OCI-LY7 (cell line): ENCODE data around the gene ERCC4. TPM values are rescaled to one million over a fixed set of nuclear protein-coding genes. Genes with fewer than 3 reads are reported as not detected.

Experiments
- BruUV-seq: library from RNA; stranded (reverse); fragments of 400-500 nt; replicated peaks from 2 replicates; lab custom pipeline; 2021; lab: Mats Ljungman, UMichigan
- CTCF ChIA-PET: fragments of 300-600 bp; sonication (Branson Sonifier 250); formaldehyde crosslinking; loops from one replicate; lab custom pipeline; 2022; ENCODE audit warnings: antibody characterized with exemption; ENCODE audit not compliant: unreplicated experiment; lab: Charles Lee
- POLR2A ChIA-PET: fragments of 300-600 bp; sonication (Branson Sonifier 250); formaldehyde crosslinking; loops from one replicate; lab custom pipeline; 2022; ENCODE audit warnings: antibody characterized with exemption; lab: Charles Lee
- DNase-seq: peaks from one replicate; pipeline ENCODE4 v3.0.0-alpha.2; 2015; ENCODE audit warnings: low spot score
- H2AFZ ChIP-seq: fragments of 200-600 bp; sonication (generic), shearing (Covaris generic); 2 replicates; pipeline ENCODE4 v1.6.1; 2014; ENCODE audit warnings: mild to moderate bottlenecking, antibody characterized with exemption, low read length, moderate library complexity
- H3K27ac ChIP-seq: fragments of 200-600 bp; sonication (generic); 2 replicates; pipeline ENCODE4 v1.5.1; 2014; ENCODE audit warnings: mixed run types, low read depth, mild to moderate bottlenecking, moderate library complexity, low read length, inconsistent platforms; ENCODE audit not compliant: poor library complexity, severe bottlenecking
- H3K36me3 ChIP-seq: fragments of 200-600 bp; sonication (generic); 2 replicates; pipeline ENCODE4 v1.6.1; 2014; ENCODE audit warnings: mild to moderate bottlenecking, antibody characterized with exemption, low read length, moderate library complexity, mixed read lengths; ENCODE audit not compliant: insufficient read depth
- H3K4me1 ChIP-seq: fragments of 200-600 bp; sonication (generic); 2 replicates; pipeline ENCODE4 v1.5.1; 2014; ENCODE audit warnings: mild to moderate bottlenecking, low read length; ENCODE audit not compliant: insufficient read depth, poor library complexity, severe bottlenecking
- H3K4me2 ChIP-seq: fragments of 200-600 bp; sonication (generic); 2 replicates; pipeline ENCODE4 v1.6.1; 2014; ENCODE audit warnings: mild to moderate bottlenecking, low read length
- H3K4me3 ChIP-seq: fragments of 200-600 bp; sonication (generic); 2 replicates; pipeline ENCODE4 v1.5.1; 2014; ENCODE audit warnings: mild to moderate bottlenecking, low read depth, low read length; ENCODE audit not compliant: poor library complexity, severe bottlenecking
- H3K79me2 ChIP-seq: fragments of 200-600 bp; sonication (generic); 2 replicates; pipeline ENCODE4 v1.6.1; 2016; ENCODE audit warnings: low read depth, mild to moderate bottlenecking, low read length, moderate library complexity, mixed read lengths; ENCODE audit not compliant: insufficient read depth
- H3K9me2 ChIP-seq: fragments of 200-600 bp; sonication (generic); 2 replicates; pipeline ENCODE4 v1.6.1; 2016; ENCODE audit warnings: mild to moderate bottlenecking, low read length, mixed read lengths; ENCODE audit not compliant: insufficient read depth
- H3K9me3 ChIP-seq: fragments of 200-600 bp; sonication (generic); 2 replicates; pipeline ENCODE4 v1.6.1; 2014; ENCODE audit warnings: mild to moderate bottlenecking, mixed run types, low read length, mixed read lengths
- H4K20me1 ChIP-seq: fragments of 200-600 bp; sonication (generic); 2 replicates; pipeline ENCODE4 v1.6.1; 2014; ENCODE audit warnings: mild to moderate bottlenecking, antibody characterized with exemption, low read length, moderate library complexity, mixed read lengths; ENCODE audit not compliant: insufficient read depth
- CTCF ChIP-seq: fragments of 200-600 bp; sonication (generic); conservative IDR thresholded peaks from 2 replicates; pipeline ENCODE4 v1.5.1; 2014; ENCODE audit warnings: mild to moderate bottlenecking, antibody characterized with exemption, low read length, moderate library complexity, mixed read lengths
- EZH2phosphoT487 ChIP-seq: fragments of 200-600 bp; sonication (generic); IDR thresholded peaks from 2 replicates; pipeline ENCODE4 v1.6.1; 2018; ENCODE audit warnings: low read depth, borderline replicate concordance, mild to moderate bottlenecking, mixed run types, antibody characterized with exemption, low read length, moderate library complexity, mixed read lengths
- intact Hi-C: fragments of 100-400 bp; cut with micrococcal nuclease; formaldehyde crosslinking; loops from one replicate; pipeline ENCODE4 v1.10.0; 2022; ENCODE audit not compliant: unreplicated experiment
- total RNA-seq, 2 experiments: library from RNA; depleted of rRNA in 1 of 2; stranded (reverse); fragments of >200 nt in 1 of 2; shearing (Covaris generic) in 1 of 2; gene quantifications; 2 replicates each; pipeline ENCODE4 v1.2.3, GENCODE V29; 2014 to 2022

ERCC4 gene
- total RNA-seq, 2 experiments from 2014 or later, result 7.3 to 21.6 TPM

DNA sequence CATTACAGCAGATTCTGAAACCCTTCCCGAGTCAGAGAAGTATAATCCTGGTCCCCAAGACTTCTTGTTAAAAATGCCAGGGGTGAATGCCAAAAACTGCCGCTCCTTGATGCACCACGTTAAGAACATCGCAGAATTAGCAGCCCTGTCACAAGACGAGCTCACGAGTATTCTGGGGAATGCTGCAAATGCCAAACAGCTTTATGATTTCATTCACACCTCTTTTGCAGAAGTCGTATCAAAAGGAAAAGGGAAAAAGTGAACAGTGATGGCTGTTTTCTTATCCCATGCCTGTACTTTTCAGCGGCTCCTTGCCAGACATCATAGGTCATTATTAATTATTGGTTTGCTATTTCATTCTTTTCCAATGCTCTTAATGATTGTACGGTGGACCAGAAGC, 28.1 kb downstream of the ERCC4 start:
- Histone ChIP-seq H4K20me1 (no peaks in the 10 kb centered on the region), H3K4me2 (no peak overlapping the region), H3K9me2 (no peaks in the 10 kb centered on the region), H3K4me3 (no peak overlapping the region), H3K4me1 (no peaks in the 10 kb centered on the region), H3K36me3 (peaks cover 40% of the 10 kb centered on the region), H3K9me3 (no peaks in the 10 kb centered on the region), H3K79me2 (no peaks in the 10 kb centered on the region), H3K27ac (no peak overlapping the region), H2AFZ (no peak overlapping the region)
- DNase-seq, result no peak
- intact Hi-C loops, result no loop called here
- ChIA-PET POLR2A (no interaction called here), CTCF (no interaction called here)
- no TSS peak for BruUV-seq
- TF ChIP-seq EZH2phosphoT487, result no peak
- TF ChIP-seq CTCF, result no peak

- Histone ChIP-seq H3K9me3 (no peaks in the 10 kb centered on the region), H3K4me3 (no peak overlapping the region), H3K4me1 (no peaks in the 10 kb centered on the region), H3K4me2 (no peak overlapping the region), H3K79me2 (no peaks in the 10 kb centered on the region), H4K20me1 (no peaks in the 10 kb centered on the region), H3K27ac (no peak overlapping the region), H2AFZ (no peak overlapping the region), H3K36me3 (peaks cover 22% of the 10 kb centered on the region), H3K9me2 (no peaks in the 10 kb centered on the region)
- TF ChIP-seq EZH2phosphoT487, result no peak
- TF ChIP-seq CTCF, result no peak
- ChIA-PET CTCF (no interaction called here), POLR2A (interaction anchor here (0.5 kb wide), 1 partner anchor 56 kb away, joined by 3 read pairs; no protein-coding TSS in a partner anchor)
- BruUV-seq, result no TSS peak
- no peak for DNase-seq
- intact Hi-C loops, result no loop called here
These were observed 31.0 kb downstream of the ERCC4 start for GRCh38 chr16:13950821-13951547.

DNA sequence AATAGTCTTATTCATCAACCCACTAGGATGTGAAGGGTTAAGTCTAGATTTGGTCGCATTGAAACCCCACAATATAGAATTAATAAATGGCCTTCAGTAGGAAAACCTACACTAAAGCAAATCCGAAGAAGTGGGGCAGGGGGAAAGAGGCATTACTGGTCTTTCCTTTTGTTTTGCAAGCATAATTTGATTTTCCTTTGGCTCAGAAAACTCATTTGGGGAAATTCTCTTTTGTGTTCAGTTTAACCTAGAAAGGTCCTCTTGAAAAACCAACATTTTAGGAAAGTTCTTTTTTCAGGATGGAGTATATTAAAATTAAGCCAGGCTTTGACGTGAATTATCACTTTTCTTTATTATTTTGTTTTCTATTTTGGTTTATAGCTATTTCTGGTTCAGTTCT, 31.7 kb downstream of the ERCC4 start:
- H3K4me1 ChIP-seq, result no peaks in the 10 kb centered on the region
- CTCF ChIA-PET, result no interaction called here
- H2AFZ ChIP-seq, result no peak overlapping the region
- no peak overlapping the region for H3K4me3 ChIP-seq
- no TSS peak for BruUV-seq
- peaks cover 16% of the 10 kb centered on the region for H3K36me3 ChIP-seq
- no peaks in the 10 kb centered on the region for H3K79me2 ChIP-seq
- TF ChIP-seq CTCF, result no peak
- TF ChIP-seq EZH2phosphoT487, result no peak
- intact Hi-C loops, result no loop called here
- no peaks in the 10 kb centered on the region for H4K20me1 ChIP-seq
- H3K9me3 ChIP-seq, result no peaks in the 10 kb centered on the region
- POLR2A ChIA-PET, result interaction anchor here (0.5 kb wide), 1 partner anchor 55 kb away, joined by 3 read pairs; no protein-coding TSS in a partner anchor
- H3K27ac ChIP-seq, result no peak overlapping the region
- DNase-seq, result no peak
- H3K9me2 ChIP-seq, result no peaks in the 10 kb centered on the region
- no peak overlapping the region for H3K4me2 ChIP-seq
